Large intestine (tissue), 3 donors: ENCODE data around the gene USP15. TPM values are rescaled to one million over a fixed set of nuclear protein-coding genes. Genes with fewer than 3 reads are reported as not detected.
"Not testable (repeated sequence)": the region's sequence is repeated elsewhere in the genome, so short reads cannot be mapped to it uniquely, and the experiment has no call there.

Source experiments
- DNase-seq, 2 donors: peaks; one replicate each; pipeline versions ENCODE4 v3.0.0 to v3.0.0-alpha.2; 2013
- H3K27ac ChIP-seq: one replicate; pipeline ENCODE4 v1.5.1; 2013; ENCODE audit warnings: low read length
- H3K27me3 ChIP-seq: 2 replicates; pipeline ENCODE4 v1.6.1; 2013; ENCODE audit warnings: low read length; ENCODE audit not compliant: control insufficient read depth, insufficient read depth
- H3K36me3 ChIP-seq: 2 replicates; pipeline ENCODE4 v1.6.1; 2013; ENCODE audit warnings: low read length; ENCODE audit not compliant: control insufficient read depth, insufficient read depth
- H3K4me1 ChIP-seq: one replicate; pipeline ENCODE4 v1.6.1; 2013; ENCODE audit warnings: low read length; ENCODE audit not compliant: control insufficient read depth, insufficient read depth
- H3K4me3 ChIP-seq: one replicate; pipeline ENCODE4 v1.5.1; 2013; ENCODE audit warnings: low read length
- H3K9me3 ChIP-seq: one replicate; pipeline ENCODE4 v1.6.1; 2013; ENCODE audit warnings: mild to moderate bottlenecking, low read depth, low read length, moderate library complexity; ENCODE audit not compliant: control insufficient read depth
- WGBS: methylation state at CpG from one replicate; pipeline ENCODE4 v1.1.5; 2013; ENCODE audit warnings: low lambda C conversion rate; ENCODE audit not compliant: insufficient coverage; 5-methylcytosine and 5-hydroxymethylcytosine counted together
- polyA plus RNA-seq: library from polyadenylated mRNA; unstranded; fragments of 120-200 nt; gene quantifications from one replicate; pipeline ENCODE4 v1.2.1, GENCODE V29; 2013

The USP15 gene
- polyA plus RNA-seq, 1 donor = 66.1 TPM

- H3K9me3 ChIP-seq, DNase-seq, H3K4me3 ChIP-seq, H3K27ac ChIP-seq, H3K27me3 ChIP-seq, H3K4me1 ChIP-seq: not testable (repeated sequence)
- no CpG with 5 or more reads among the region's 9 CpGs for WGBS
- peaks cover 13% of the 10 kb centered on the region for H3K36me3 ChIP-seq
Measured at GRCh38 chr12:62343304-62344120, 83.3 kb downstream of the USP15 start.

GRCh38 chr12:62344731-62345556, 84.7 kb downstream of the USP15 start:
- H3K4me1 ChIP-seq, H3K27ac ChIP-seq, H3K9me3 ChIP-seq, DNase-seq, H3K4me3 ChIP-seq, H3K27me3 ChIP-seq: not testable (repeated sequence)
- 100% methylated on average over 1 of the region's 4 CpGs for WGBS
- peaks cover 13% of the 10 kb centered on the region for H3K36me3 ChIP-seq

GRCh38 chr12:62345667-62346066, 85.5 kb downstream of the USP15 start:
- DNase-seq = no peak
- Histone ChIP-seq H3K27ac (no peak overlapping the region), H3K27me3 (no peaks in the 10 kb centered on the region), H3K36me3 (peaks cover 15% of the 10 kb centered on the region), H3K9me3 (no peaks in the 10 kb centered on the region), H3K4me1 (no peaks in the 10 kb centered on the region), H3K4me3 (no peak overlapping the region)
- WGBS = 100% methylated on average over 3 of the region's 6 CpGs

GRCh38 chr12:62346817-62347216, 86.6 kb downstream of the USP15 start:
- H3K4me1 ChIP-seq = no peaks in the 10 kb centered on the region
- H3K27me3 ChIP-seq = no peaks in the 10 kb centered on the region
- no peak overlapping the region for H3K27ac ChIP-seq
- no peaks in the 10 kb centered on the region for H3K9me3 ChIP-seq
- WGBS = 100% methylated on average over 1 of the region's 1 CpG
- no peak overlapping the region for H3K4me3 ChIP-seq
- H3K36me3 ChIP-seq = peaks cover 16% of the 10 kb centered on the region
- no peak for DNase-seq

GRCh38 chr12:62347922-62348650, 87.9 kb downstream of the USP15 start:
- WGBS = no CpG with 5 or more reads among the region's 5 CpGs

GRCh38 chr12:62350554-62350953, 90.3 kb downstream of the USP15 start:
- no peak overlapping the region for H3K4me3 ChIP-seq
- no peaks in the 10 kb centered on the region for H3K4me1 ChIP-seq
- H3K9me3 ChIP-seq = no peaks in the 10 kb centered on the region
- H3K36me3 ChIP-seq = peaks cover 5% of the 10 kb centered on the region
- H3K27ac ChIP-seq = no peak overlapping the region
- DNase-seq = no peak
- no CpG with 5 or more reads among the region's 2 CpGs for WGBS
- no peaks in the 10 kb centered on the region for H3K27me3 ChIP-seq

More at GRCh38 chr12:62347922-62348650, 87.9 kb downstream of the USP15 start:
- H3K9me3 ChIP-seq = no peaks in the 10 kb centered on the region
- no peaks in the 10 kb centered on the region for H3K27me3 ChIP-seq
- no peak for DNase-seq
- H3K27ac ChIP-seq = no peak overlapping the region
- peaks cover 12% of the 10 kb centered on the region for H3K36me3 ChIP-seq
- H3K4me1 ChIP-seq = no peaks in the 10 kb centered on the region
- H3K4me3 ChIP-seq = no peak overlapping the region

GRCh38 chr12:62351326-62351725, 91.1 kb downstream of the USP15 start:
- Histone ChIP-seq H3K27ac (no peak overlapping the region), H3K4me3 (no peak overlapping the region), H3K9me3 (no peaks in the 10 kb centered on the region), H3K4me1 (no peaks in the 10 kb centered on the region), H3K27me3 (no peaks in the 10 kb centered on the region), H3K36me3 (peaks cover 5% of the 10 kb centered on the region)
- WGBS = 83% methylated on average over 1 of the region's 1 CpG
- no peak for DNase-seq

GRCh38 chr12:62361048-62361447, 100.8 kb downstream of the USP15 start:
- H3K4me3 ChIP-seq = no peak overlapping the region
- peaks cover 4% of the 10 kb centered on the region for H3K36me3 ChIP-seq
- H3K4me1 ChIP-seq = no peaks in the 10 kb centered on the region
- H3K9me3 ChIP-seq = peaks cover 5% of the 10 kb centered on the region
- no peak overlapping the region for H3K27ac ChIP-seq
- no peaks in the 10 kb centered on the region for H3K27me3 ChIP-seq
- 80% methylated on average over 1 of the region's 2 CpGs for WGBS
- no peak for DNase-seq

- no peak overlapping the region for H3K4me3 ChIP-seq
- H3K27me3 ChIP-seq = no peaks in the 10 kb centered on the region
- H3K4me1 ChIP-seq = no peaks in the 10 kb centered on the region
- H3K27ac ChIP-seq = no peak overlapping the region
- 100% methylated on average over 4 of the region's 4 CpGs for WGBS
- no peak for DNase-seq
- H3K9me3 ChIP-seq = peaks cover 5% of the 10 kb centered on the region
- peaks cover 4% of the 10 kb centered on the region for H3K36me3 ChIP-seq
Measured at GRCh38 chr12:62363506-62363905, 103.3 kb downstream of the USP15 start.

GRCh38 chr12:62364697-62365096, 104.5 kb downstream of the USP15 start:
- WGBS = no CpG with 5 or more reads among the region's 1 CpG
- DNase-seq = not testable (repeated sequence)

More at GRCh38 chr12:62364697-62365096, 104.5 kb downstream of the USP15 start:
- not testable (repeated sequence) for H3K27me3 ChIP-seq, H3K4me1 ChIP-seq, H3K27ac ChIP-seq, H3K36me3 ChIP-seq, H3K9me3 ChIP-seq, H3K4me3 ChIP-seq
